Measurements from ENCODE around the gene CLDN7.

CLDN7 gene

GRCh38 chr17:7223375-7223774 is 38.9 kb downstream of the CLDN7 start:
- Mint-ChIP-seq H3K4me1 (peaks cover 49% of the 10 kb centered on the region), H3K9me3 (no peaks in the 10 kb centered on the region), H3K4me3 (no peak overlapping the region), H3K36me3 (peaks cover 89% of the 10 kb centered on the region), H3K27ac (peak overlapping the region; percentile 83)
- DNase-seq (ENCODE audit: low spot score in 2 of 2) (no peak), ATAC-seq (no peak)

GRCh38 chr17:7222972-7223292 is 39.3 kb downstream of the CLDN7 start:
- Mint-ChIP-seq H3K9me3 (no peaks in the 10 kb centered on the region), H3K27ac (no peak overlapping the region), H3K4me3 (no peak overlapping the region), H3K4me1 (peaks cover 49% of the 10 kb centered on the region), H3K36me3 (peaks cover 85% of the 10 kb centered on the region)
- no peak for ATAC-seq
- no peak for DNase-seq (ENCODE audit: low spot score in 2 of 2)

DNA sequence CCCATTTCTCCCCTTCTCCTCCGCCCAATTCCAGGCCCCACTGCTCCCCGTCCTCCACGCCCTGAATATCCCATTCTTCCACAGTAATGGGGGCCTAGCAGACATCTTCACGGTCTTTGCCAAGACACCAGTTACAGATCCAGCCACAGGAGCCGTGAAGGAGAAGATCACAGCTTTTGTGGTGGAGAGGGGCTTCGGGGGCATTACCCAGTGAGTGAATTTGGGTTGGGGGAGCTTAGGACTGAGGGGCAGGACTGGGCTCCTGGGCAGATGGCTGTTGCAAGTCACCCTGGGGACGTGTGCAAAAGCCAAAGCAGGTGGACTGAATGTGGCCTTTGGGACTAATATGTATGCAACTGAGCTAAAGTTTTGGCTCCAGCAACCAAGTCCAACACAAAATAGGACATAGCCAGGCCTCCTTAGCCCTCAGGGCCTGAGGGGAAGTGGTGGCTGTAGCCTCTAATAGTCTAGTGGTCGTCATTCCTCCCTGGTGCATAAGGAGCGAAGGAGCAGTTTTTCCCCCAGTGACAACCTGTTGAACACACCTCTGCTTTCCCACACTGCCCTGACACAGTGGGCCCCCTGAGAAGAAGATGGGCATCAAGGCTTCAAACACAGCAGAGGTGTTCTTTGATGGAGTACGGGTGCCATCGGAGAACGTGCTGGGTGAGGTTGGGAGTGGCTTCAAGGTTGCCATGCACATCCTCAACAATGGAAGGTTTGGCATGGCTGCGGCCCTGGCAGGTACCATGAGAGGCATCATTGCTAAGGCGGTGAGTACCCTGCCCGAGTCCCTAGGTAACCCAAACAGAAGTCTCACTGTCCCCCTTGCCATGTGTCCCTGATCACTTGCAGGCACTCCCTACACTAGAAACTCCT is 39.9 kb downstream of the CLDN7 start:
- H3K36me3 Mint-ChIP-seq, result peaks cover 79% of the 10 kb centered on the region
- no peak for DNase-seq (ENCODE audit: low spot score in 2 of 2)
- H3K9me3 Mint-ChIP-seq, result no peaks in the 10 kb centered on the region
- H3K27ac Mint-ChIP-seq, result peak overlapping the region; percentile 98
- no peak overlapping the region for H3K4me3 Mint-ChIP-seq
- ATAC-seq, result no peak
- peaks cover 45% of the 10 kb centered on the region for H3K4me1 Mint-ChIP-seq

DNA sequence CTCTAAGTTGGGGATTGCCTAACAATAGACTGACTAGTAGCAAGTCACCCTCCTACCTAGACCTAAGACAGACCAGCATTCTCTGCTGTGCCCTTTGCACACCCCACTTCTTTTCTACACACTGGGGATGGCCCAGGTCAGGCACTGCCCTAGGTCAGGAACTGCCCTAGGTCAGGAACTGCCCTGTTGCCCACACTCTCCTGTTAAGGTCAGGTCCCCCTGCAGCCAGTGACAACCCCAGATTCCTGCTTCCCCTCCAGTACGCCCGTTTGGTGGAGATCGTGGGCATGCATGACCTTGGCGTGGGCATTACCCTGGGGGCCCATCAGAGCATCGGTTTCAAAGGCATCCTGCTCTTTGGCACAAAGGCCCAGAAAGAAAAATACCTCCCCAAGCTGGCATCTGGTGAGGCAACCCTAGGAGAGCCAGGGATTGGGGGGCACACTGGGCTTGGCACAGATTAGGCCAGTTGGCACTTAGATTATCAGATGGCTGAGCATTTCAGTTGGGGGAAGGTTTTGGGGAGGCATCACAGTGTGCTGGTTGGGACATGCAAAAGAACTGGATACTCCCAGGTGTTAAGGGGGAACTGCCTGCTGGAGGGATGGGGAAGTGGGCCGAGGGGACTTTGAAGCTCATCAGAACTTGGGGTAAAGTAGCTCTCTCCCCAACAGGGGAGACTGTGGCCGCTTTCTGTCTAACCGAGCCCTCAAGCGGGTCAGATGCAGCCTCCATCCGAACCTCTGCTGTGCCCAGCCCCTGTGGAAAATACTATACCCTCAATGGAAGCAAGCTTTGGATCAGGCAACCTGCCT is 40.8 kb downstream of the CLDN7 start:
- peak overlapping the region; percentile 95 for H3K4me3 Mint-ChIP-seq
- H3K27ac Mint-ChIP-seq, result peak overlapping the region; percentile 98
- H3K9me3 Mint-ChIP-seq, result no peaks in the 10 kb centered on the region
- no peak for ATAC-seq
- peaks cover 74% of the 10 kb centered on the region for H3K36me3 Mint-ChIP-seq
- DNase-seq (ENCODE audit: low spot score in 2 of 2), result no peak
- H3K4me1 Mint-ChIP-seq, result peaks cover 49% of the 10 kb centered on the region

GRCh38 chr17:7220593-7221277 is 41.5 kb downstream of the CLDN7 start:
- DNase-seq (ENCODE audit: low spot score in 2 of 2) (peak; percentile 31 to 77), ATAC-seq (peak; percentile 63)
- Mint-ChIP-seq H3K27ac (peak overlapping the region; percentile 98), H3K4me1 (peaks cover 57% of the 10 kb centered on the region), H3K9me3 (no peaks in the 10 kb centered on the region), H3K36me3 (peaks cover 75% of the 10 kb centered on the region), H3K4me3 (peak overlapping the region; percentile 95)

- peaks cover 60% of the 10 kb centered on the region for H3K4me1 Mint-ChIP-seq
- peak; percentile 87 for ATAC-seq
- peak within 1 kb of the TSS; percentile 95 for H3K4me3 Mint-ChIP-seq
- peak within 1 kb of the TSS; percentile 98 for H3K27ac Mint-ChIP-seq
- DNase-seq (ENCODE audit: low spot score in 2 of 2), result peak; percentile 76 to 93
- no peaks in the 10 kb centered on the region for H3K9me3 Mint-ChIP-seq
- H3K36me3 Mint-ChIP-seq, result peaks cover 71% of the 10 kb centered on the region
Observed at GRCh38 chr17:7219812-7220592, 42.3 kb downstream of the CLDN7 start, which contains the start of the genes ACADVL and DLG4. TSS of gene ACADVL (plus strand) at chr17:7219938. CDS start at chr17:7219985, 47 bp downstream. TSS of gene DLG4 (minus strand) at chr17:7219836.

- ATAC-seq (no peak), DNase-seq (ENCODE audit: low spot score in 2 of 2) (no peak)
- H3K4me1 Mint-ChIP-seq, result peaks cover 67% of the 10 kb centered on the region
- H3K4me3 Mint-ChIP-seq, result peak overlapping the region; percentile 95
- peak overlapping the region; percentile 98 for H3K27ac Mint-ChIP-seq
- peaks cover 71% of the 10 kb centered on the region for H3K36me3 Mint-ChIP-seq
- H3K9me3 Mint-ChIP-seq, result no peaks in the 10 kb centered on the region
Observed at GRCh38 chr17:7219229-7219811, 43.0 kb downstream of the CLDN7 start.

- H3K36me3 Mint-ChIP-seq, result peaks cover 71% of the 10 kb centered on the region
- peak overlapping the region; percentile 95 for H3K4me3 Mint-ChIP-seq
- H3K9me3 Mint-ChIP-seq, result no peaks in the 10 kb centered on the region
- DNase-seq (ENCODE audit: low spot score in 2 of 2), result no peak
- H3K27ac Mint-ChIP-seq, result peak overlapping the region; percentile 98
- no peak for ATAC-seq
- peaks cover 69% of the 10 kb centered on the region for H3K4me1 Mint-ChIP-seq
Observed at GRCh38 chr17:7218758-7219157, 43.5 kb downstream of the CLDN7 start.

- peak overlapping the region; percentile 95 for H3K4me3 Mint-ChIP-seq
- ATAC-seq (no peak), DNase-seq (ENCODE audit: low spot score in 2 of 2) (no peak)
- peaks cover 65% of the 10 kb centered on the region for H3K36me3 Mint-ChIP-seq
- H3K9me3 Mint-ChIP-seq, result no peaks in the 10 kb centered on the region
- H3K4me1 Mint-ChIP-seq, result peaks cover 70% of the 10 kb centered on the region
- peak overlapping the region; percentile 98 for H3K27ac Mint-ChIP-seq
Observed at GRCh38 chr17:7218166-7218565, 44.1 kb downstream of the CLDN7 start.

DNA sequence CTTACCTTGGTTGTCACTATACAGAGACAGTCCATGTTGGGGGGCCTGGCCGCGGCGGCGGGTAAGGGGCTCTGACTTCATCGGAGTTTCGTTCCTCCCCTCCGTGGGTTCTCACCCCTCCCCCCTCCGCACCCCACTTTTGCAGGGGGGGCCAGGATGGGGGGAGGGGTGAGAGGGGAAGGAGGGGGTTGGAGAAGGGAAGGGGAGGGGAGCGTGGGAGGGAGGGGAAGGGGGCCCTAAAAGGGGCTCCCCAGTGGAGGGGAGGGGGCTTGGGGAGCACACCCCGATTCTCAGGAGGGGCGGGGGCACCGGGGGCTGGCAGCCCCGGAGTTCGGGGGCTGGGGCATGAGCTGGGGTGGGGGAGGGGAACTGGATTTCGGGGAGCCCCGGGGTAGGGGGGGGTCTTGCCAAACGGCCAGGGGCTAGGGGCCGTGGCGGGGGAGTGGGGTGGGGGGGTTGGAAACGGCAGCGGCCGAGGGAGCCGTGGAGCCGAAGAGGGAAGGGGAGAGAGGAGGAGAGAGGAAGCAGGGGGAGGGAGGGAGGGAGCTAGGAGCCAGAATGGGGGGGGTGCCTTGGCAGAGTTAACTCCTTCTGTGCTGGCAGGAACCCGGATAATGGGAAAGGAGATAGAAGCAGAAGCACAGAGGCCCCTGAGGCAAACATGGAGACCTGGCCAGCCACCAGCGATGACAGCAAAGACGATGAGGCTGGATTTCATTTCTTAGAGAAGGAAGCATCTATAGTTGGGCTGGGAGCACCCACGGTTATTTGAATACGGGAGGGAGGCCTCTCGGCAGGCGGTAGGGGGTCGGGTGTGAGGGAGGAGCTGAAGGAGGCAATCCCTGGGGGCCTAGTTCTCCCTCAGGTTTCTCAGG is 44.9 kb downstream of the CLDN7 start:
- DNase-seq (ENCODE audit: low spot score in 2 of 2) (no peak), ATAC-seq (no peak)
- H3K4me3 Mint-ChIP-seq, result peak overlapping the region; percentile 95
- H3K27ac Mint-ChIP-seq, result peak overlapping the region; percentile 98
- H3K4me1 Mint-ChIP-seq, result peaks cover 71% of the 10 kb centered on the region
- peaks cover 57% of the 10 kb centered on the region for H3K36me3 Mint-ChIP-seq
- H3K9me3 Mint-ChIP-seq, result no peaks in the 10 kb centered on the region

DNA sequence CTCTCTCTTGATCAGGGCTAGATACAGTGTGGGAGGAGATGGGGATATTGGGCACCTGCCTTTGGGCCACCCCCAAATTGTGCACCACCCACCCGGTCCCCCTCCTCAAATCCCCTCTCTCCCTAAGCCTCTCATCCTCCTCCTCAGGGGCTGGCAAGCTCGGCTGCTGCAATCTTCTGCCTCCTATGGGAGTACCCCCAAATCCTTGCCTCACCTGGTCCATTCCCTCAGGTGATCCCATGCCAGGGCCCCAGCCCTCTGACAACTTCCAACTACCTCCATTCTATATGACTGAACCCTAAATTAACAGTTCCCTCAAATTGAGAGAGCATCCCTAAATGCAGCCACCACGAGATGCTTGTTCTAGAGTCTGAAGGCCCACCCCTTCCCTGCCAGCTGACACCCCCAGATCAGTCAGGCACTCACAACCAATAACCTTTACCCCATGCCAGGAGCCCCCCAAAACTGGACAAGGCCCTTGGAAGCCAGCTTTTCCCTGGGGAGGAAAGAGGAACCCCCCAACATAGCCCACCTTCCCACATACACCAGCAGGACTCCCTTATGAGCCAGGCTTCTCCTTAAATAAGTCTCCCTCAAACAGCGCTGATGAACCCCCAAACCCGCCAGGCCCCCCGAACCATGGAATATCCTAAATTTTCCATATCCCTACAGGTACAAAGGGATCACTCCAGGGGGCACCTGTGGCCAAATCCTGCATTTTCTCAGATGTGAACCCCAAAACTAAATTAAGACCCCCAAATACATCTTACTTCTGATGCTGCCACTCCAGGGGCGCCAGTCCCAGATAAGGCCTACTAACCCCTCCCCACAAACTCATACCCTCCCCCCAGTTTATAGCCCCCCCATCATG is 45.8 kb downstream of the CLDN7 start:
- H3K4me3 Mint-ChIP-seq, result peak overlapping the region; percentile 22
- peaks cover 66% of the 10 kb centered on the region for H3K4me1 Mint-ChIP-seq
- H3K36me3 Mint-ChIP-seq, result peaks cover 48% of the 10 kb centered on the region
- no peak for ATAC-seq
- DNase-seq (ENCODE audit: low spot score in 2 of 2), result no peak
- no peaks in the 10 kb centered on the region for H3K9me3 Mint-ChIP-seq
- peak overlapping the region; percentile 1 for H3K27ac Mint-ChIP-seq

DNA sequence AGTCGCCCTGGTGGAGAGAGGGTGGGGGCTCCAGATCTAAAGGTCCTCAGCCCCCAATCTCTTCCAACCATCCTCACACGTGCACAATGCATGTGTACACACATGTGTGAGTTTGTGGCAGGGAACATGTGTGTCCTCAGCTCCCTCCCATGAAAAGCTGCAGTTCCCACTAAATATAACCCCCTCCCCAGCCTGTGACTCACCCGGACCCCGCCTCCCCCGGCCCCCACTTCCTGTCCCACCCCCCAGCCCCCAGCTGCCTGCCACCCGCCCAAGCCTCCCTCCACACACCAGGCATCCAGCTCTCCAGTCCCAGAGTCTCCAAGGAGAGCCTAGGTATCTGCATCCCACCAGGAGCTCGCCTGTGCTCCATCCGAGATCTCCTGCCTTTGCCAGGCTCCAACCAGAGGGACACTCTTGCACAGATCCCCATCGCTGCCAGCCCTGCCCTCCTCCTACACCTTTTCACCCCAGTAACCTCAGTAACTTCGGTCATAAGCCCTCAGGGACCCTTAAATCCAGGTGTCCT is 46.6 kb downstream of the CLDN7 start:
- Mint-ChIP-seq H3K27ac (peak overlapping the region; percentile 1), H3K9me3 (no peaks in the 10 kb centered on the region), H3K36me3 (peaks cover 41% of the 10 kb centered on the region), H3K4me1 (peaks cover 58% of the 10 kb centered on the region), H3K4me3 (peak overlapping the region; percentile 22)
- no peak for ATAC-seq
- DNase-seq (ENCODE audit: low spot score in 2 of 2), result no peak
